Testis (tissue), 2 donors: ENCODE measurements around the gene TRIM27.

Source experiments
- POLR2A ChIP-seq: fragments of 450-650 bp; IDR thresholded peaks from one replicate; pipeline ENCODE4 v1.6.1; 2017; ENCODE audit warnings: antibody characterized with exemption, mild to moderate bottlenecking, moderate library complexity
- TF ChIP-seq, protein P1 (sequence below), 3 experiments: fragments of 450-650 bp in 2 of 3; fragments of 200-600 bp in 1 of 3; sonication (generic) in 1 of 3; IDR thresholded peaks; one replicate each; pipeline ENCODE4 v1.5.1; 2016 to 2019; ENCODE audit warnings: antibody characterized with exemption in 3 of 3, mild to moderate bottlenecking in 2 of 3, moderate library complexity in 1 of 3

DNA sequence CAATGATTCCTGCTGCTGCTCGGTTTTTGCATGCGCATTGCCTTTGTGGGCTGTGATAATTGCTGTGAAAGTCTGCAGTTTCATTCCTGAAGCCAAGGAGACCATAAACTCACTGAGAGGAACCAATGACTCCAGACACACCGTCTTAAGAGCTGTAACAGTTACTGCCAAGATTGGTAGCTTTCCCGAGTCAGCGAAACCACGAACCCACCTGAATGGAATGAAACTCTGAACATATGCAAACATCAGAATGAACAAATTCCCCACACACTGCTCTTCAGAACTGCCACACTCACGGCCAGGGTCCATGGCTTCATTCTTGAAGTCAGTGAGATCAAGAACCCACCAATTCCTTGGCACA is 37.7 kb downstream of the TRIM27 start:
- TF ChIP-seq, protein P1, sequence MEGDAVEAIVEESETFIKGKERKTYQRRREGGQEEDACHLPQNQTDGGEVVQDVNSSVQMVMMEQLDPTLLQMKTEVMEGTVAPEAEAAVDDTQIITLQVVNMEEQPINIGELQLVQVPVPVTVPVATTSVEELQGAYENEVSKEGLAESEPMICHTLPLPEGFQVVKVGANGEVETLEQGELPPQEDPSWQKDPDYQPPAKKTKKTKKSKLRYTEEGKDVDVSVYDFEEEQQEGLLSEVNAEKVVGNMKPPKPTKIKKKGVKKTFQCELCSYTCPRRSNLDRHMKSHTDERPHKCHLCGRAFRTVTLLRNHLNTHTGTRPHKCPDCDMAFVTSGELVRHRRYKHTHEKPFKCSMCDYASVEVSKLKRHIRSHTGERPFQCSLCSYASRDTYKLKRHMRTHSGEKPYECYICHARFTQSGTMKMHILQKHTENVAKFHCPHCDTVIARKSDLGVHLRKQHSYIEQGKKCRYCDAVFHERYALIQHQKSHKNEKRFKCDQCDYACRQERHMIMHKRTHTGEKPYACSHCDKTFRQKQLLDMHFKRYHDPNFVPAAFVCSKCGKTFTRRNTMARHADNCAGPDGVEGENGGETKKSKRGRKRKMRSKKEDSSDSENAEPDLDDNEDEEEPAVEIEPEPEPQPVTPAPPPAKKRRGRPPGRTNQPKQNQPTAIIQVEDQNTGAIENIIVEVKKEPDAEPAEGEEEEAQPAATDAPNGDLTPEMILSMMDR (IDR thresholded peaks at IDR 0.05) = no peak
- TF ChIP-seq POLR2A = no peak
